Natural killer cell treated with Interleukin-12 subunit alpha and Interleukin-12 subunit beta and Interleukin-15 and Interleukin-18, amount 100 ng/mL, for 72 hours (primary cell): ENCODE measurements around the gene TBC1D16. TPM values are rescaled to one million over a fixed set of nuclear protein-coding genes. Genes with fewer than 3 reads are reported as not detected.

Experiments
- ATAC-seq, 2 donors: fragments of 150-1000 bp; cut with Tn5 transposase in 1 of 2; sonication (Bioruptor Pico), chemical (Tn5 transposase) in 1 of 2; 2 replicates each; pipeline ENCODE4 v1.10.0; 2021
- DNase-seq: peaks from one replicate; pipeline ENCODE4 v3.0.0; 2022; ENCODE audit warnings: low spot score
- H3K27ac Mint-ChIP-seq, 2 donors: 1 replicate in 1 of 2; 2 replicates in 1 of 2; pipeline ENCODE4 v1.8.0; 2022; ENCODE audit warnings: mixed read lengths in 2 of 2, mild to moderate bottlenecking in 1 of 2, moderate library complexity in 1 of 2
- H3K27me3 Mint-ChIP-seq, 2 donors: 1 replicate in 1 of 2; 2 replicates in 1 of 2; pipeline ENCODE4 v1.8.0; 2022; ENCODE audit warnings: mixed read lengths in 2 of 2
- H3K36me3 Mint-ChIP-seq: one replicate; pipeline ENCODE4 v1.8.0; 2022; ENCODE audit warnings: mixed read lengths
- H3K4me1 Mint-ChIP-seq, 2 donors: 1 replicate in 1 of 2; 2 replicates in 1 of 2; pipeline ENCODE4 v1.8.0; 2022; ENCODE audit warnings: low read depth in 2 of 2, mixed read lengths in 2 of 2, mild to moderate bottlenecking in 1 of 2
- H3K4me3 Mint-ChIP-seq: one replicate; pipeline ENCODE4 v1.8.0; 2022; ENCODE audit warnings: mixed read lengths
- H3K9me3 Mint-ChIP-seq: 2 replicates; pipeline ENCODE4 v1.8.0; 2022; ENCODE audit warnings: mixed read lengths
- total RNA-seq, 2 donors: library from RNA; stranded (reverse); gene quantifications; one replicate each; pipeline ENCODE4 v1.2.3, GENCODE V29; 2022

TBC1D16 gene
- total RNA-seq, 2 donors from 2014 or later = 1.1 to 3.2 TPM

DNA sequence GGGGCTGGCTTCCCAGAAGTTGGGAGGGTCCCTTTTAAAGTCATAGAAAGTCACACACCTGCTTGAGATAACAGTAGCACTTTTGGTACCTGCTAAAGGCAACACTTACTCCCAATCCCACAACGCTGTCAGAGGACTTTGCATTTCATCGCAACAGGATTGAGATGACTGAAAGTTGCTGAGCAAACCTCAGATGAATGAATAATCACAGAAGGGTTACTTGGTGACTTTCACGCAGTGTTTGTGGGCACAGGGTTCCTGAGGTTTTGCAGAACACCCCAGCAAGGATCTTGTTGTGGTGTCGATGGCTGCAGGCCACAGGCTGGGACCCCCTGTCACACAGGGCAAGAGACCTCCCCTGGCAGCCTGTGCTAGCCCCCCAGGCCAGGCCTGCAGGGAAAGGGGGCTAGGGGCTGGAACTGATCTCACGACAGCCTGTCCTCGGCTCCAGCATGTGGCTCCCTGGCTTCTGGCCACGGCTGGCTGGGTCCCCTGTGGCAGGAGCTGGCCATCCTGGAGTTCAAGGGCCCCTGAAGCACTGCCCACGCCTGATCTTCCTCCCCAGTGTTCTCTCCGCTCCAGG, 117.0 kb downstream of the TBC1D16 start:
- no peak for ATAC-seq
- H3K27me3 Mint-ChIP-seq = peaks cover 8 to 15% of the 10 kb centered on the region in 2 donors

DNA sequence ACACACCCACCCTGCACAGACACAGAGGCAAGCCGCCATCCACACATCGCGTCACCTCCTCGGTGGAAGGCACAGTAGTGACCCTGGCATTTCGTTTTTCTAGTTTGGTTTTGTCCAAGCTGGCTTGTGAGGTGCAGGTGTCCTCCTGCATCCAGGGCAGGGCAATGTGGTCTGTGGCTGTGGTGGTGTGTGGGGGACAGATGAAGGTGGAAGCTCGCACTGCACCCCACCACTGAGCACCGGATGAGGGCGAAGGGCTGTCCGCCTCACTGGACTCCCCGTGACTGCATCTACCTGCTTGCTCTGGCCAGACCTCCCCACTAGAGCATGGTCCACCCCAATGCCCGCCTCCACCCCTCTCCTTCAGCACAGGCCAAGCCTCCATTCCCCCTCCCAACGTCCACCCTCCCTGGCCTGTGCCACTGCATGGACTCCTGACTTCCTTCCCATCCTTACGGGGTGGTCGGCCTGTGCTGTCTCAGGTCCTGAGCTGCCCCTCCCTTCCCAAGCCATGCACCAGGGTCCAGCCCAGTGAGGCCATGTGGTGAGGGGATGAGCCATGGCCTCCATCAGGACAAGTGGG, 117.7 kb downstream of the TBC1D16 start:
- peaks cover 8 to 15% of the 10 kb centered on the region in 2 donors for H3K27me3 Mint-ChIP-seq
- H3K36me3 Mint-ChIP-seq = no peaks in the 10 kb centered on the region
- DNase-seq (no peak), ATAC-seq (no peak)
- no peaks in the 10 kb centered on the region for H3K9me3 Mint-ChIP-seq
- H3K27ac Mint-ChIP-seq = no peak overlapping the region
- peaks cover 0 to 2% of the 10 kb centered on the region in 2 donors for H3K4me1 Mint-ChIP-seq
- no peak overlapping the region for H3K4me3 Mint-ChIP-seq

More for the DNA sequence above, 117.0 kb downstream of the TBC1D16 start:
- no peak for DNase-seq
- no peak overlapping the region for H3K27ac Mint-ChIP-seq
- H3K9me3 Mint-ChIP-seq = no peaks in the 10 kb centered on the region
- H3K36me3 Mint-ChIP-seq = no peaks in the 10 kb centered on the region
- H3K4me3 Mint-ChIP-seq = no peak overlapping the region
- peaks cover 0 to 2% of the 10 kb centered on the region in 2 donors for H3K4me1 Mint-ChIP-seq

DNA sequence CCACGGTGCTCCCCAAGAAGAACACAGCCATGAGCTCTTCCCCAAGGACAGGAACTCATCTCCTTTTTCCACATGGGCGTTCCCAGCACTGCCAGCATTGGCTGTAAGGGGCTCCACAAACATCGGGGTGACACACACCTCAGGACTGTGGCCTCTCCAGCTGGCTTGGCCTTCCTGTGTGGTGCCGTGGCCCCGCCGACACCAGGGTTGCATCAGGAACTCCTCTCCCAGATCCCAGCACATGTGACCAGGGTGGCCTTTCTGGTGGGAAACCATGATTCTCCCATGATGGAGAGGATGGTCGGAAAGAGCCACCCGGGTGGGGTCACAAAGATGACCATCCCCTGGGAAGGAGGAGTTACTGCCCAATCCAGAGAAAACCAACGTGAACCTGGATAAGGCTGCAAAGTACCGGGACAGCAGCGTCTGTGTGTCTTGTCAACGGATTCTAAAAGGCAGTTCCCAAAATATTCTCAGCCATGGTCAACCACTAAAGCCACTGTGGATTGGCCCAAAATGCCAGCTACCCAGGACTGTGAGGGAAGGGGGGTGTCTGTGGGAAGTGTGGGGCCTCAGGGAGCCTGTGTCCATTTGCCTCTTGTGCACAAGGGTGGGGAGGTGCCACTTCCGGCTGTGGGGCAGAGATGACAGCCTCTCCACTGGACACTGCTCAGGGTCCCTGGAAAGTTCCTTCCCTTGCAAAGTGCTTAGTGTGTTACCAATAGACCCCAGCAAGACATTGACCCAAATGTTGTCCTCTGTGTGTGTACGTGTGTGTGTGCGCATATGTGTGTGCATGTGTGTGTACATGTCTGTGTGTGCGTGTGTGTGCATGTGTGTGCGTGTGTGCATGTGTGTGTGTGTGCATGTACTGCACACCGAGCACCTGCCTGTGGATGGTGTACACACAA, 118.4 kb downstream of the TBC1D16 start:
- H3K9me3 Mint-ChIP-seq = no peaks in the 10 kb centered on the region
- peaks cover 0 to 2% of the 10 kb centered on the region in 2 donors for H3K4me1 Mint-ChIP-seq
- H3K4me3 Mint-ChIP-seq = no peak overlapping the region
- ATAC-seq = no peak
- H3K27ac Mint-ChIP-seq = no peak overlapping the region
- no peak for DNase-seq
- no peaks in the 10 kb centered on the region for H3K36me3 Mint-ChIP-seq
- peaks cover 9 to 15% of the 10 kb centered on the region in 2 donors for H3K27me3 Mint-ChIP-seq

DNA sequence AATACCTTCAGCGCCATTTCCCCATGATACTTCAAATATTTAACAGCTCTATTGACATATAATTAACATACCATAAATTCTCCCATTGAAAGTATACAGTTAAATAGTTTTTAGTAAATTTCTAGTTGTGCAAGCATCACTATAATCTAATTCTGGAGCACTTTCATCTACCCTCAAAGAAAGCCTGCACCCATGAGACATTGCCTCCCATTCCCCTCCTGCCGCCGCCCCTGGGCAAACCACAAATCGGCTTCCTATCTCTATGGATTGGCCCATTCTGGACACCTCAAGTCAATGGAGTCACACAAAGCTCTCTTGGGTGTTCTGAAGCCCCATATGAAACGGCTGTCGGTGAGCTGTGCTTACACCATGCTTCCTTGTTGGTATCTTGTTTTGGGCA, 119.2 kb downstream of the TBC1D16 start:
- no peak overlapping the region for H3K27ac Mint-ChIP-seq
- peaks cover 0 to 2% of the 10 kb centered on the region in 2 donors for H3K4me1 Mint-ChIP-seq
- H3K27me3 Mint-ChIP-seq = peaks cover 11 to 15% of the 10 kb centered on the region in 2 donors
- DNase-seq = no peak
- H3K9me3 Mint-ChIP-seq = no peaks in the 10 kb centered on the region
- no peak for ATAC-seq
- no peak overlapping the region for H3K4me3 Mint-ChIP-seq
- H3K36me3 Mint-ChIP-seq = no peaks in the 10 kb centered on the region

DNA sequence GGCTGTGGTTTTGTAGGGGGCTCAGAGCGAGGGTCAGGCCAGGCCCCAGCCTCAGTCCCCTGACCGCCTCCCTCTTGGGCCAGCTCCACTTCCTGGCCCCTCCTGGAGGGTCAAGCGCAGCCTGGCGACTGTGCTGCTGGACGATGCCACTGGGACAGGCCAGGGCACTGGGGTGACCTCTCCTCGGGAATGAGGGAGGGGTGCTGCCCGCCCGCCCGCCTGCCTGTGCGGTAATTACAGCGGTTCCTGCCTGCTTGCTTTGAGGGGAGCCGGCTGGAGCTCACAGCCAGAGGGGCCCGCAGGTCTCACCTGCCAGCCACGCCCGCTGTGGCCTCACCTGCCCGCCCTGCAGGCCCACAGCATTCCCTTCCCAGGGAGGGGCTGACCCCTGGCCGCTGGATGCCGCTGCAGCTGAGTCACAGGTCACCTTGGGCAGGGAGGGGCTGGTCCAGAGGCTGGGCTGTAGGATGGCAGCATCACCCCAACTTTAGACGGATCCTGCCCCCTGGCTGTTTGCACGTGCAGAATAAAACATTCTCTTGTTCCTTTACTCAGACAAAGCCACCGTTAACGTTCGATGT, 119.7 kb downstream of the TBC1D16 start:
- Mint-ChIP-seq H3K36me3 (no peaks in the 10 kb centered on the region), H3K9me3 (no peaks in the 10 kb centered on the region), H3K4me1 (peaks cover 0 to 2% of the 10 kb centered on the region in 2 donors), H3K27ac (no peak overlapping the region), H3K4me3 (no peak overlapping the region), H3K27me3 (peaks cover 11 to 15% of the 10 kb centered on the region in 2 donors)
- DNase-seq = no peak
- ATAC-seq = no peak

DNA sequence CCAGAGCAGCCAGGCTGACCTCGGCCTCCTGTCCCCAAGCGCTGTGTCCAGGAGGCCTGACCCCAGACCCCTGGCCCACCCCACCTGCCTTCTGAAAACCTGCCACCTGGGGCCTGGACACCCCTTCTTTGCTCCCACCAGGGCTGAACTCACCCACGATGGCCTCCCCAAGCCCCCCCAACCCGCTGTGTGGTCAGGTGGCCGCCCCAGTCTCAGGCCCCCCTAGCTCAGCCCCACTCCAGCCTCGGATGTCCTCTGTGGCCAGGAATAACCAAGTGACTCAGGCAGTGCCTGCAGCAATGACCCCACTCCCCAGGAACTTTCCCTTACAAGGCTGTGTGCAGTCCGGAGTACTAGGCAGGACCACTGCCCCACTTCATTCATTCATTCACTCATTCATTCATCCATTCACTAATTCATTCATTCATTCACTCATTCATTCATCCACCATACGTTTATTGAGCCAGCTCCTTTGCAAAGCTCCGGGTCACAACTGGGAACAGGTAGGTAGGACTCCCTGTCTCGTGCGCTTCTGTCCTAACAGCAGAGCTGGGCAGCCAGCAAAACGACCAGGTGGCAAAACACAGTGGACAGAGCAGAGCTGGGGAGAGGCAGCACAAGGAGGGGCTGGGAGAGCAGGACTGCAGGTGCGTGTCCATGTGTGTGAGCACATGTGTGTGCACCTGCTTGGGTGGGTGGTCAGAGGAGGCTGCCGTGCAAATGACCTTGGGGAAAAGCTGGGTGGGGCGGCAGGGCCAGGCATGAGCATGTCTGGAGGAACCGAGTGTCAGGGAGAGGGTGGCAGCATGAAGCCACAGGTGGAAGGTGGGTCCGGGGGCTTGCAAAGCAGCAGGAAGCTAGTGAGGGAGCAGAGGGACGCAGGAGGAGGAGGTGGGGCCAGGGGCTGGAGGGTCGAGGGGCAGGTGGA, 120.6 kb downstream of the TBC1D16 start:
- Mint-ChIP-seq H3K27ac (no peak overlapping the region), H3K36me3 (no peaks in the 10 kb centered on the region), H3K27me3 (peaks cover 11 to 17% of the 10 kb centered on the region in 2 donors), H3K4me3 (no peak overlapping the region), H3K9me3 (no peaks in the 10 kb centered on the region), H3K4me1 (peaks cover 0 to 2% of the 10 kb centered on the region in 2 donors)
- ATAC-seq (no peak), DNase-seq (no peak)

DNA sequence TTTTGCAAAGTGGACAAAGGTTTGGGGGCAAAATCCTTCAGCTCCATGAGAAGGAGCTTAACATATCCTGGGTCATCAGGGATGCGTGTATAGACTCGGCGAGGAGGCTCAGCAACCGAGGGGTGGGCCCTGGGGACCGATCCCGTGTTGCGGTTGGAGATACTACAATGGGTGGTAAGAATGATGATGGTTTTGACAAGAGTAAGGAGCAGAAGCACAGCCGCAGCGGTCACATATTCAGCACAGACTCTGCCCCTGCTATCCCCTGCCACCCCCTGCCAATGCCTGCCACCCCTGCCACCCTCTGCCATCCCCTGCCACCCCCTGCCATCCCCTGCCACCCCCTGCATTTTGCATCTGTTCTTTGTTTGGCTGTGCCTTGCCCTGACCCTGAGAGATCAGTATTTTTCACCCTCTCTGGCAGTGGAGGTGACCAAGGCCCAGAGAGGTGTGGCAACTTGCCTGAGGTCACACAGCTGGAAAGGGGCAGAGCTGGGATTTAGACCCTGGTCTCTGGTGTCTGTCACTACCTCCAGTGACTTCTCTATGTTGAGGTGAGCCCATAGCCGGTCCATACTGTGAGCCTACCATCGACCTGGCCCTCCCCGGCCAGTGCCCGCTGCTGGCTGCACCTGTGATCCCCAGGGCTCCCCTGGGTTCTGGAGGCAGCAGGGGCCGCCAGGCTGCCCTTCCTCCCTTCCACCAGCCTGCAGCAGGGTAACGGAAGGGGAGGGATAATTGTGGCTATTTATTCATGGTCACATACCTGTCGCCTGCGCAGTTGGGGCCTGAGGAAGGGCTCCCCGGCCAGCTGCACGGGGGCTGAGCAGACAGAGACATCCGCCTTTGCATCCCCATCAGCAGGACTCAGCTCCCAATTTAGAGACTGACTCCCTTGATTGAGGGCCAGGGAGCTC, 121.5 kb downstream of the TBC1D16 start:
- Mint-ChIP-seq H3K27ac (no peak overlapping the region), H3K36me3 (no peaks in the 10 kb centered on the region), H3K4me3 (no peak overlapping the region), H3K27me3 (peaks cover 10 to 24% of the 10 kb centered on the region in 2 donors), H3K9me3 (no peaks in the 10 kb centered on the region), H3K4me1 (peaks cover 0 to 2% of the 10 kb centered on the region in 2 donors)
- DNase-seq = no peak
- ATAC-seq = no peak

DNA sequence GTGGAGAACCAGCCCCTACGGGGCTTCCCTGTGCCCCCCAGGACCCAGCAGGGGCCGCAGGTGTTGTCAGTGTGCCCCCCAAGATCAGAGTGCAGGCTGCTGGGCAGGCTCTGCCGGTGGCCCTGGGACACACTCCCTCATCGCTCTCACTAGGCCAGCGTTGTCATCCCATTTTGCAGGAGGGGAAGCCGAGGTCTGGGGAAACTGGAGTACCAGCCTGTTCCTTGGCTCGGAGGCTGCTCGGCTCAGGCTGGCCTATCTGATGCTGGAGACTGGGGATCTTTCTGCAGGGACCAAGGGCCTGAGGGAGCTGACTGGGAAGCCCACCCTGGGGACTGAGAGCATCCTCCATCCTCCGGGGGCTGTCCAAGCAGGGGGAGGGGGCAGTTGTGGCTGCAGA, 122.2 kb downstream of the TBC1D16 start:
- Mint-ChIP-seq H3K36me3 (no peaks in the 10 kb centered on the region), H3K9me3 (no peaks in the 10 kb centered on the region), H3K4me1 (peaks cover 0 to 2% of the 10 kb centered on the region in 2 donors), H3K4me3 (no peak overlapping the region), H3K27me3 (peaks cover 9 to 24% of the 10 kb centered on the region in 2 donors), H3K27ac (no peak overlapping the region)
- no peak for DNase-seq
- no peak for ATAC-seq

DNA sequence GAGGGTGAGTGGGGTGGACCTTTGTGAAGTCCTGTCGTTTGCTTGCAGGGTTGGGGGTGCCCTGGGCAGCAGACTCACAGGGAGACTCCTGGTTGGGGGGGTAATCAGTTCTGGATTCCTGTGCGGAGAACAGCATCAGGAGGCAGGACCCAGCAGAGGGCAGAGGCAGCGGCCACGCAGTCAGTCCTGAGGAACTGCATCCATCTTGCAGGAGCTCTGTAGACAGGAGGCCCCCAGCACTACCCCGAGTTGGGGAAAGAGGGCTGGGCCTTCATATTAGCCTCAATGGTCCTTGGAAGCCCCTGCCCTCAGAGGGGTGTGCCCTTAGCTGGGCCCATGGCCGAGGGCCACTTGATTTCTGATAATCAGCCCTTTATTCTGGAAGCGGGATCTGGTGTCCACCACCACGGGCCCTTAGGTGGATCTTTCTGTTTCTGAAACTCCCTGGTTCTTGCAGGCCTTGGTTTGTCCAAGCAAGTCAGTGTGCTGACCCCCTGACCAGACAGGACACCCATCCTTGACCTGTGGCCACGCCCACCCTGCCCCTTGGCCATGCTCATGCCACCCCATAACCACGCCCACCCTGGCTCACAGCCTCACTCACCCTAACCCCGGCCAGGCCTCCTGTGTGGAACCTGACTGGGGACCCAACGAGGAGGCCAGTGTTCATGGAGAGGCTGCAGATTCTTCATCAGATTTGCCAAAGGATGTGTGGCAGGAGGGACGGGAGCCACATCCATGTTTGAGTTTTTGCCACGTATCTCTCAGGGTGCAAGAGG, 122.9 kb downstream of the TBC1D16 start:
- Mint-ChIP-seq H3K4me1 (peaks cover 0 to 2% of the 10 kb centered on the region in 2 donors), H3K27me3 (peaks cover 9 to 24% of the 10 kb centered on the region in 2 donors), H3K36me3 (no peaks in the 10 kb centered on the region), H3K27ac (no peak overlapping the region), H3K4me3 (no peak overlapping the region), H3K9me3 (no peaks in the 10 kb centered on the region)
- ATAC-seq (no peak), DNase-seq (no peak)

DNA sequence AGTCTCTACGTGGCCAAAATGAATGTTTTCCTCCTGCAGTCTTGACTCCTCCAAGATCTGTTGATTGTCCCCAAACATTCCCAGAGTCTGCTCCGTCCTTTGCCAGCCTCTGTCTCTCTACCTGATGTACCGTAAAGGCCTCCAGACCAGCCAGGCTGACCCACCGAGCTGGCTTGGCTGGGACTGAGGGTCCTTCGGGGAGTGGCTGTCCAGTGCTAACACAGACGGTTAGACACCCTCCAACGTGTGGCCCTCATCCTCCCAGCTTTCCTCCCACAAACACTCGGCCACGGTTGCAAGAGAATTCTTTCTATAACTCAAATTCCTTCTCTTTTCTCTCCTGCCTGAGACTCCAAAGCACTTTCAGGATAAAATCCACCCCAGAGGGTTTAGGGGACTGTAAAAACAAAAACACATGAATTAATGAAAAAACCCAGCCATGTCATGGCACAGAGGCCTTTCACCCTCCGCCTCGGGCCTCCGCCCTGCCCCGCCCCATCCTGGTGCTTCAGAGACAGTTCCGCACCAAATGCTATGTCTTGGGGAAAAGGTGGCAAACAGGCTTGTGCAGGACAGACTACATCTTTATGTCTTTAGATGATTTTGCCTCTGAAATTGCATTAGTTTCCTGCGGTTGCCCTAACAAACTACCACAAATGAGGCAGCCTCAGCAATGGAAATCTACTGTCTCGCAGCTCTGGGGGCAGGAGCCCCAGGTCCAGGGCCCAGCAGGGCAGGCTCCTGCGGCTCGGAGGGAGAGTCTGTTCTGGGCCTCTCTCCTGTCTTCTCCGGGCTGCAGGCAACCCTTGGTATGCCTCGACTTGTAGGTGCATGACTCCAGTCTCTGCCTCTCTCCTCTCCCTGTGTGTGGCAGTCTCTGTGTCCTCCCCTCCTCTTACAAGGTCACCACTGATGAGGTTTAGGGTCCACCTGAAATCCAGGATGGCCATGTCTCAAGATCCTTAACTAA, 124.0 kb downstream of the TBC1D16 start:
- Mint-ChIP-seq H3K4me1 (peaks cover 0 to 2% of the 10 kb centered on the region in 2 donors), H3K36me3 (no peaks in the 10 kb centered on the region), H3K27me3 (peaks cover 11 to 22% of the 10 kb centered on the region in 2 donors), H3K9me3 (no peaks in the 10 kb centered on the region), H3K4me3 (no peak overlapping the region), H3K27ac (no peak overlapping the region)
- ATAC-seq (no peak), DNase-seq (no peak)

DNA sequence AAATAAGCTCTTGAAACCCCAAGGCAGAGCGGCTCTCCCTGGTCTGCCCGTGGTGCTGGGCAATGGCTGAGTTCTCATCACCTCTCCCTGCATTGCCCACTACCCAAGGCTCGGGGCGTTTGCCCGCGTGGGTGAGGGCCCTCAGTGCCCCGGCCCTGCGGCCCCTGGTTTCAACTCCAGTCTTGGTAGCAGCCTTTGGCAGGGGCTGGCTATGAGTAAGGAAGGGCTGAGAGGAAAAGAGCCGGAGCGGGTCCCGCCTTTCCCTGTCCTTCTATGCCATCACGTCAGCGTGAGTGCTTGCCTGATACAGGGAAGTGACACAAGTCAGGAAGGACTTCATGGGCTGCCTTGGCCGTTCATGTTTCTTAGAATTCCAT, 124.7 kb downstream of the TBC1D16 start:
- ATAC-seq (no peak), DNase-seq (no peak)
- Mint-ChIP-seq H3K27me3 (peaks cover 9 to 16% of the 10 kb centered on the region in 2 donors), H3K36me3 (no peaks in the 10 kb centered on the region), H3K27ac (no peak overlapping the region), H3K4me1 (no peaks in the 10 kb centered on the region), H3K4me3 (no peak overlapping the region), H3K9me3 (no peaks in the 10 kb centered on the region)
